DND-41 (cell line): Measurements from ENCODE around the gene MRPL20.
"Not testable (repeated sequence)": the region's sequence is repeated elsewhere in the genome, so short reads cannot be mapped to it uniquely, and the experiment has no call there.

Source experiments
- ATAC-seq: fragments of 200-7000 bp; cut with Tn5 transposase; 3 replicates; pipeline ENCODE4 v1.9.1; 2021; ENCODE audit warnings: low read depth; ENCODE audit not compliant: insufficient read depth
- DNase-seq: peaks from one replicate; pipeline ENCODE4 v3.0.0-alpha.2; 2020
- H2AFZ ChIP-seq: 2 replicates; pipeline ENCODE4 v1.6.0; 2012; ENCODE audit warnings: low read depth, low read length
- H3K27ac ChIP-seq: 2 replicates; pipeline ENCODE4 v1.5.1; 2012; ENCODE audit warnings: low read length, inconsistent platforms
- H3K27me3 ChIP-seq: fragments of 200-600 bp; sonication (generic); 2 replicates; pipeline ENCODE4 v1.6.0; 2012; ENCODE audit warnings: low read length, mild to moderate bottlenecking, inconsistent platforms; ENCODE audit not compliant: insufficient read depth, poor library complexity
- H3K36me3 ChIP-seq: 2 replicates; pipeline ENCODE4 v1.5.1; 2012; ENCODE audit warnings: low read length, inconsistent platforms; ENCODE audit not compliant: insufficient read depth
- H3K4me1 ChIP-seq: 2 replicates; pipeline ENCODE4 v1.5.1; 2012; ENCODE audit warnings: mild to moderate bottlenecking, low read length; ENCODE audit not compliant: insufficient read depth
- H3K4me2 ChIP-seq: 2 replicates; pipeline ENCODE4 v1.6.0; 2012; ENCODE audit warnings: mild to moderate bottlenecking, moderate library complexity, low read length, inconsistent platforms; ENCODE audit not compliant: insufficient read depth
- H3K4me3 ChIP-seq, 2 experiments: fragments of 200-600 bp in 1 of 2; shearing (Covaris generic) in 1 of 2; 2 replicates each; pipeline ENCODE4 v1.5.1; 2012 to 2016; ENCODE audit warnings: inconsistent platforms in 2 of 2, low read length in 2 of 2, mild to moderate bottlenecking in 2 of 2, low read depth in 1 of 2, moderate library complexity in 1 of 2
- H3K79me2 ChIP-seq: 2 replicates; pipeline ENCODE4 v1.6.0; 2012; ENCODE audit warnings: low read length, inconsistent platforms; ENCODE audit not compliant: insufficient read depth
- H3K9ac ChIP-seq: 2 replicates; pipeline ENCODE4 v1.6.0; 2012; ENCODE audit warnings: low read depth, mild to moderate bottlenecking, inconsistent platforms, low read length, moderate library complexity
- H3K9me3 ChIP-seq: 2 replicates; pipeline ENCODE4 v1.5.1; 2012; ENCODE audit warnings: low read length, moderate library complexity, mild to moderate bottlenecking, inconsistent platforms; ENCODE audit not compliant: insufficient read depth, severe bottlenecking
- H4K20me1 ChIP-seq: 2 replicates; pipeline ENCODE4 v1.6.0; 2012; ENCODE audit warnings: low read length; ENCODE audit not compliant: insufficient read depth
- CTCF ChIP-seq: IDR thresholded peaks from 2 replicates; pipeline ENCODE4 v1.5.1; 2012; ENCODE audit warnings: borderline replicate concordance, low read length, moderate library complexity, mild to moderate bottlenecking; ENCODE audit not compliant: poor library complexity, severe bottlenecking; ENCODE audit errors: extremely low read depth
- EZH2 ChIP-seq: IDR thresholded peaks from 3 replicates; pipeline ENCODE4 v1.6.1; 2012; ENCODE audit warnings: borderline replicate concordance, low read depth, mild to moderate bottlenecking, moderate library complexity, low read length, inconsistent platforms; ENCODE audit not compliant: severe bottlenecking

MRPL20 gene

GRCh38 chr1:1371364-1371745, 35.7 kb downstream of the MRPL20 start:
- Histone ChIP-seq H2AFZ (no peak overlapping the region), H3K9ac (no peak overlapping the region), H3K27me3 (no peaks in the 10 kb centered on the region), H3K79me2 (peaks cover 29% of the 10 kb centered on the region), H3K4me3 (no peak overlapping the region), H3K9me3 (peaks cover 10% of the 10 kb centered on the region), H4K20me1 (peaks cover 29% of the 10 kb centered on the region), H3K4me2 (peak overlapping the region; percentile 50; the same call in 1 of the 2 replicates), H3K36me3 (peaks cover 28% of the 10 kb centered on the region), H3K4me1 (peaks cover 39% of the 10 kb centered on the region), H3K27ac (no peak overlapping the region)
- no peak for TF ChIP-seq CTCF
- no peak for TF ChIP-seq EZH2
- peak; percentile 76 for DNase-seq
- peak; percentile 15 for ATAC-seq

GRCh38 chr1:1370771-1371300, 36.3 kb downstream of the MRPL20 start:
- no peak overlapping the region for H3K4me3 ChIP-seq
- H2AFZ ChIP-seq = no peak overlapping the region
- no peak for DNase-seq
- peaks cover 25% of the 10 kb centered on the region for H3K79me2 ChIP-seq
- no peak overlapping the region for H3K9ac ChIP-seq
- H3K9me3 ChIP-seq = peaks cover 15% of the 10 kb centered on the region
- H3K36me3 ChIP-seq = peaks cover 28% of the 10 kb centered on the region
- H4K20me1 ChIP-seq = peaks cover 29% of the 10 kb centered on the region
- no peak overlapping the region for H3K4me2 ChIP-seq
- TF ChIP-seq CTCF (no peak), EZH2 (no peak)
- H3K27me3 ChIP-seq = no peaks in the 10 kb centered on the region
- no peak overlapping the region for H3K27ac ChIP-seq
- H3K4me1 ChIP-seq = peaks cover 34% of the 10 kb centered on the region
- ATAC-seq = no peak

- H3K4me2 ChIP-seq, DNase-seq, H3K4me3 ChIP-seq, H3K27ac ChIP-seq, H3K9ac ChIP-seq, ATAC-seq, H2AFZ ChIP-seq, H3K27me3 ChIP-seq: not testable (repeated sequence)
- Histone ChIP-seq H3K4me1 (peaks cover 33% of the 10 kb centered on the region), H4K20me1 (peaks cover 29% of the 10 kb centered on the region), H3K79me2 (peaks cover 23% of the 10 kb centered on the region), H3K36me3 (peaks cover 28% of the 10 kb centered on the region), H3K9me3 (peaks cover 17% of the 10 kb centered on the region)
Observed at GRCh38 chr1:1370094-1370493, 37.0 kb downstream of the MRPL20 start.

- H3K27me3 ChIP-seq = no peaks in the 10 kb centered on the region
- H2AFZ ChIP-seq = no peak overlapping the region
- DNase-seq (no peak), ATAC-seq (no peak)
- H3K27ac ChIP-seq = no peak overlapping the region
- no peak overlapping the region for H3K4me3 ChIP-seq
- peaks cover 12% of the 10 kb centered on the region for H4K20me1 ChIP-seq
- TF ChIP-seq EZH2 (no peak), CTCF (no peak)
- no peaks in the 10 kb centered on the region for H3K79me2 ChIP-seq
- no peak overlapping the region for H3K4me2 ChIP-seq
- H3K36me3 ChIP-seq = peaks cover 10% of the 10 kb centered on the region; the same call in 1 of the 2 replicates
- H3K9ac ChIP-seq = no peak overlapping the region
- peaks cover 12% of the 10 kb centered on the region for H3K4me1 ChIP-seq
- H3K9me3 ChIP-seq = peaks cover 17% of the 10 kb centered on the region
Observed at GRCh38 chr1:1367315-1367714, 39.8 kb downstream of the MRPL20 start.
